Kasumi-1 (cell line): ENCODE data around the gene CDH10.

ENCODE experiments used
- DNase-seq, 2 experiments: peaks; one replicate each; lab custom pipeline; 2025; lab: John Stamatoyannopoulos, UW

The CDH10 gene

GRCh38 chr5:24487368-24488229, 157.2 kb downstream of the CDH10 start:
- no peak for DNase-seq

- no peak for DNase-seq
Measured at GRCh38 chr5:24480952-24481351, 163.8 kb downstream of the CDH10 start.

GRCh38 chr5:24477958-24478357, 166.8 kb downstream of the CDH10 start:
- no peak for DNase-seq

GRCh38 chr5:24475101-24475500, 169.7 kb downstream of the CDH10 start:
- DNase-seq = no peak

- DNase-seq = no peak
Measured at GRCh38 chr5:24474685-24475084, 170.1 kb downstream of the CDH10 start.

GRCh38 chr5:24472518-24472917, 172.3 kb downstream of the CDH10 start:
- DNase-seq = no peak

- no peak for DNase-seq
Measured at GRCh38 chr5:24444414-24444813, 200.4 kb downstream of the CDH10 start.

- DNase-seq = no peak
Measured at GRCh38 chr5:24439465-24439864, 205.3 kb downstream of the CDH10 start.
